Fibroblast of pulmonary artery (primary cell): ENCODE data around the gene FOXE1.
A peak's percentile ranks its signal among the peaks of the same experiment; 100 is the strongest.

Experiments
- DNase-seq: peaks from one replicate; pipeline ENCODE4 v3.0.0-alpha.2; 2010; ENCODE audit warnings: low read depth
- H3K4me3 ChIP-seq: replicated peaks from 2 replicates; pipeline ENCODE4 v1.5.1; 2011; ENCODE audit warnings: low read depth, mild to moderate bottlenecking, control low read depth, low read length, moderate library complexity
- TF ChIP-seq, protein P1 (sequence below): IDR thresholded peaks from 2 replicates; pipeline ENCODE4 v1.5.1; 2011; ENCODE audit warnings: mild to moderate bottlenecking, control low read depth, low read length, inconsistent platforms; ENCODE audit errors: missing control alignments

Gene FOXE1

DNA sequence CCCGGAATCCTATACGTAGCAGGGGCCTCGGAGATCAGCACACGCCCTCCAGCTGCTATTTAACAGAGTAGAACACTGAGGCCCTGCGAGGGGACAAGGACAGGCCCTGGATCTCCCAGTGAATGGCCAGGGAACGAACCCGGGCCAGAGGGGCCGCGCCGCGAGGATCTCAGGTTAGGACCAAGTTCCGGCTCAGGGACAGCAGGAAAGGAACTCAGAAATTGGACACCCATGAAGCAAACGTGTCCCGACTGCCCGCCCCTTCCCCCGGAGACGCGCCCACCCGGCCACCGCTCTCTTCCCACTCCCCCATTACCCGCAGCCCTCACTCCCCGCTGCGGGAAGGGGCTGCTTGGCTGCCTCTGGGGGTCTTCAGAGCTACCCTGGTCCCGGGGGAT, 1.0 kb upstream of the FOXE1 start:
- DNase-seq, result no peak
- TF ChIP-seq, protein P1, sequence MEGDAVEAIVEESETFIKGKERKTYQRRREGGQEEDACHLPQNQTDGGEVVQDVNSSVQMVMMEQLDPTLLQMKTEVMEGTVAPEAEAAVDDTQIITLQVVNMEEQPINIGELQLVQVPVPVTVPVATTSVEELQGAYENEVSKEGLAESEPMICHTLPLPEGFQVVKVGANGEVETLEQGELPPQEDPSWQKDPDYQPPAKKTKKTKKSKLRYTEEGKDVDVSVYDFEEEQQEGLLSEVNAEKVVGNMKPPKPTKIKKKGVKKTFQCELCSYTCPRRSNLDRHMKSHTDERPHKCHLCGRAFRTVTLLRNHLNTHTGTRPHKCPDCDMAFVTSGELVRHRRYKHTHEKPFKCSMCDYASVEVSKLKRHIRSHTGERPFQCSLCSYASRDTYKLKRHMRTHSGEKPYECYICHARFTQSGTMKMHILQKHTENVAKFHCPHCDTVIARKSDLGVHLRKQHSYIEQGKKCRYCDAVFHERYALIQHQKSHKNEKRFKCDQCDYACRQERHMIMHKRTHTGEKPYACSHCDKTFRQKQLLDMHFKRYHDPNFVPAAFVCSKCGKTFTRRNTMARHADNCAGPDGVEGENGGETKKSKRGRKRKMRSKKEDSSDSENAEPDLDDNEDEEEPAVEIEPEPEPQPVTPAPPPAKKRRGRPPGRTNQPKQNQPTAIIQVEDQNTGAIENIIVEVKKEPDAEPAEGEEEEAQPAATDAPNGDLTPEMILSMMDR, result no peak
- no peak overlapping the region for H3K4me3 ChIP-seq

GRCh38 chr9:97852399-97853055, 499 bp upstream of the FOXE1 start:
- no peak for DNase-seq
- no peak overlapping the region for H3K4me3 ChIP-seq
- TF ChIP-seq, protein P1, result no peak

- TF ChIP-seq, protein P1, result no peak
- DNase-seq, result peak; percentile 30
- H3K4me3 ChIP-seq, result no peak overlapping the region
Measured at GRCh38 chr9:97853844-97854695, 1.0 kb downstream of the FOXE1 start.

GRCh38 chr9:97854696-97855485, 1.9 kb downstream of the FOXE1 start:
- DNase-seq, result no peak
- TF ChIP-seq, protein P1, result no peak
- no peak overlapping the region for H3K4me3 ChIP-seq

GRCh38 chr9:97855486-97855875, 2.5 kb downstream of the FOXE1 start:
- H3K4me3 ChIP-seq, result no peak overlapping the region
- DNase-seq, result no peak
- TF ChIP-seq, protein P1, result no peak

- TF ChIP-seq, protein P1, result no peak
- no peak overlapping the region for H3K4me3 ChIP-seq
- DNase-seq, result no peak
Measured at GRCh38 chr9:97855899-97856298, 2.9 kb downstream of the FOXE1 start.
